ENCODE data around the gene THTPA. TPM values are rescaled to one million over a fixed set of nuclear protein-coding genes. Genes with fewer than 3 reads are reported as not detected.

THTPA gene
- total RNA-seq, 1 experiment from 2014 or later, result 25.6 TPM

Other genes with a start within 250 kb of the THTPA start
- 17.3 and 20.4 TPM in 2 replicates for gene BCL2L2, start 249.4 kb upstream of the THTPA start, total RNA-seq (2014; rRNA removed)
- gene PABPN1, start 234.8 kb upstream of the THTPA start, total RNA-seq (2014; rRNA removed), result 86.7 and 92.7 TPM in 2 replicates
- gene SLC22A17, start 203.4 kb upstream of the THTPA start, total RNA-seq (2014; rRNA removed), result 13.5 and 16.0 TPM in 2 replicates
- gene EFS, start 191.1 kb upstream of the THTPA start, total RNA-seq (2014; rRNA removed), result not detected in 2 replicates
- not detected in 2 replicates for gene IL25, start 183.5 kb upstream of the THTPA start, total RNA-seq (2014; rRNA removed)
- not detected in 2 replicates for gene CMTM5, start 179.2 kb upstream of the THTPA start, total RNA-seq (2014; rRNA removed)
- not detected in 2 replicates for gene MYH6, start 148.0 kb upstream of the THTPA start, total RNA-seq (2014; rRNA removed)
- 0.06 and 0.17 TPM in 2 replicates for gene MYH7, start 120.6 kb upstream of the THTPA start, total RNA-seq (2014; rRNA removed)
- 37.1 and 41.3 TPM in 2 replicates for gene NGDN, start 86.6 kb upstream of the THTPA start, total RNA-seq (2014; rRNA removed)
- 0.29 and 0.32 TPM in 2 replicates for gene ZFHX2, start 4.5 kb upstream of the THTPA start, total RNA-seq (2014; rRNA removed)
- gene AP1G2, start 11.5 kb downstream of the THTPA start, total RNA-seq (2014; rRNA removed), result 9.2 and 11.7 TPM in 2 replicates
- gene JPH4, start 22.5 kb downstream of the THTPA start, total RNA-seq (2014; rRNA removed), result not detected in 2 replicates
- gene DHRS2, start 80.1 kb downstream of the THTPA start, total RNA-seq (2014; rRNA removed), result 1.0 and 2.4 TPM in 2 replicates